ENCODE results near the gene KDM4C. TPM values are rescaled to one million over a fixed set of nuclear protein-coding genes. Genes with fewer than 3 reads are reported as not detected.

Gene KDM4C
- total RNA-seq, 1 experiment from 2014 or later, result 16.8 TPM

- Histone ChIP-seq H3K27ac (ENCODE audit: low read depth, low read length) (peak overlapping the region; percentile 56; the same call in 1 of the 2 replicates), H4K20me1 (ENCODE audit: insufficient read depth) (no peaks in the 10 kb centered on the region), H2AFZ (ENCODE audit: low read depth, low read length, poor library complexity, severe bottlenecking) (no peak overlapping the region), H3K4me1 (ENCODE audit: control insufficient read depth in 1 of 2, insufficient read depth in 2 of 2, low read length in 2 of 2) (peaks cover 23 to 25% of the 10 kb centered on the region in 2 experiments), H3K9me2 (ENCODE audit: insufficient read depth) (no peaks in the 10 kb centered on the region), H3K9ac (ENCODE audit: low read length) (no peak overlapping the region), H3K4me3 (replicated peaks in 1 of 2; ENCODE audit: low read depth in 1 of 2, low read length in 2 of 2) (no peak overlapping the region), H3K4me2 (ENCODE audit: low read length) (no peak overlapping the region), H3K27me3 (ENCODE audit: insufficient read depth, low read length) (no peaks in the 10 kb centered on the region), H3K79me2 (ENCODE audit: insufficient read depth, low read length) (no peaks in the 10 kb centered on the region), H3K36me3 (ENCODE audit: control insufficient read depth in 1 of 2, insufficient read depth in 2 of 2, low read length in 2 of 2) (no peaks in the 10 kb centered on the region), H3K9me3 (ENCODE audit: control insufficient read depth in 1 of 2, insufficient read depth in 1 of 2, low read depth in 1 of 2, low read length in 2 of 2) (no peaks in the 10 kb centered on the region)
- POLR2A ChIA-PET, result no interaction called here
- CTCF ChIA-PET, result no interaction called here
- TF ChIP-seq SRF (IDR thresholded peaks at IDR 0.05; ENCODE audit: low read depth) (no peak), CTCF (IDR thresholded peaks at IDR 0.05 in 2 of 3, conservative IDR thresholded peaks at IDR 0.05 in 1 of 3; ENCODE audit: borderline replicate concordance in 1 of 3, insufficient read depth in 1 of 3, low read depth in 2 of 3, low read length in 2 of 3) (no peak), YY1 (IDR thresholded peaks at IDR 0.05; ENCODE audit: extremely low read depth, insufficient replicate concordance, low read depth, low read length) (no peak)
- intact Hi-C loops (cut with micrococcal nuclease), result no loop called here
- DNase-seq (ENCODE audit: low read depth, low spot score), result no peak
- RAD21 ChIA-PET (ENCODE audit: low non-redundant PET in 1 of 2, low total read pairs in 2 of 2, uncharacterized antibody in 2 of 2, unreplicated experiment in 2 of 2), result no interaction called here
- no peak for ATAC-seq
- no TSS peak for BruUV-seq (replicated peaks)
Measured at GRCh38 chr9:6945816-6946215, 188.0 kb downstream of the KDM4C start.

GRCh38 chr9:6946583-6947166 is 188.9 kb downstream of the KDM4C start:
- Histone ChIP-seq H3K27me3 (ENCODE audit: insufficient read depth, low read length) (no peaks in the 10 kb centered on the region), H3K9me2 (ENCODE audit: insufficient read depth) (no peaks in the 10 kb centered on the region), H2AFZ (ENCODE audit: low read depth, low read length, poor library complexity, severe bottlenecking) (no peak overlapping the region), H3K36me3 (ENCODE audit: control insufficient read depth in 1 of 2, insufficient read depth in 2 of 2, low read length in 2 of 2) (no peaks in the 10 kb centered on the region), H3K27ac (ENCODE audit: low read depth, low read length) (no peak overlapping the region), H3K9ac (ENCODE audit: low read length) (no peak overlapping the region), H3K4me2 (ENCODE audit: low read length) (no peak overlapping the region), H3K4me1 (ENCODE audit: control insufficient read depth in 1 of 2, insufficient read depth in 2 of 2, low read length in 2 of 2) (peaks cover 23 to 25% of the 10 kb centered on the region in 2 experiments), H4K20me1 (ENCODE audit: insufficient read depth) (no peaks in the 10 kb centered on the region), H3K9me3 (ENCODE audit: control insufficient read depth in 1 of 2, insufficient read depth in 1 of 2, low read depth in 1 of 2, low read length in 2 of 2) (no peaks in the 10 kb centered on the region), H3K4me3 (replicated peaks in 1 of 2; ENCODE audit: low read depth in 1 of 2, low read length in 2 of 2) (no peak overlapping the region), H3K79me2 (ENCODE audit: insufficient read depth, low read length) (no peaks in the 10 kb centered on the region)
- POLR2A ChIA-PET, result no interaction called here
- intact Hi-C loops (cut with micrococcal nuclease), result no loop called here
- no peak for DNase-seq (ENCODE audit: low read depth, low spot score)
- TF ChIP-seq RAD21 (IDR thresholded peaks at IDR 0.05; ENCODE audit: low read depth) (no peak), ZFX (IDR thresholded peaks at IDR 0.05) (no peak), SP1 (IDR thresholded peaks at IDR 0.05; ENCODE audit: low read depth) (no peak), CTCF (IDR thresholded peaks at IDR 0.05 in 2 of 3, conservative IDR thresholded peaks at IDR 0.05 in 1 of 3; ENCODE audit: borderline replicate concordance in 1 of 3, insufficient read depth in 1 of 3, low read depth in 2 of 3, low read length in 2 of 3) (no peak), EZH2phosphoT487 (IDR thresholded peaks at IDR 0.05; ENCODE audit: borderline replicate concordance) (no peak), JUND (IDR thresholded peaks at IDR 0.05) (no peak), ZBTB33 (IDR thresholded peaks at IDR 0.05; ENCODE audit: extremely low read depth, insufficient replicate concordance, low read length) (no peak), MAX (IDR thresholded peaks at IDR 0.05) (no peak), ELF1 (IDR thresholded peaks at IDR 0.05; ENCODE audit: borderline replicate concordance, low read depth) (no peak), YY1 (IDR thresholded peaks at IDR 0.05; ENCODE audit: extremely low read depth, insufficient replicate concordance, low read depth, low read length) (no peak), SIN3A (IDR thresholded peaks at IDR 0.05; ENCODE audit: low read depth) (no peak), ATF3 (IDR thresholded peaks at IDR 0.05) (no peak)
- ATAC-seq, result no peak
- RAD21 ChIA-PET (ENCODE audit: low non-redundant PET in 1 of 2, low total read pairs in 2 of 2, uncharacterized antibody in 2 of 2, unreplicated experiment in 2 of 2), result no interaction called here
- CTCF ChIA-PET, result no interaction called here
- BruUV-seq (replicated peaks), result no TSS peak
